SK-N-SH treated with all-trans-retinoic acid at 6 μM for 48 hours (cell line): ENCODE measurements around the gene CD40LG.

Experiments
- ATAC-seq: fragments of 200-7000 bp; cut with Tn5 transposase; 3 replicates; pipeline ENCODE4 v1.9.1; 2020; ENCODE audit warnings: mild to moderate bottlenecking, moderate library complexity
- ARNTL ChIP-seq: fragments of 450-650 bp; formaldehyde crosslinking; IDR thresholded peaks from 2 replicates; pipeline ENCODE4 v1.5.0; 2020; ENCODE audit warnings: low read depth, mild to moderate bottlenecking, moderate library complexity, borderline replicate concordance
- BACH2 ChIP-seq: fragments of 250-450 bp; sonication (Bioruptor Pico); IDR thresholded peaks from 2 replicates; pipeline ENCODE4 v1.9.0; 2021; ENCODE audit warnings: mild to moderate bottlenecking, borderline replicate concordance
- CREB5 ChIP-seq: fragments of 250-450 bp; sonication (Bioruptor Pico); IDR thresholded peaks from 2 replicates; pipeline ENCODE4 v1.5.1; 2020; ENCODE audit warnings: low read depth, mild to moderate bottlenecking, moderate library complexity
- CSDC2 ChIP-seq: fragments of 250-450 bp; sonication (Bioruptor Pico); IDR thresholded peaks from 2 replicates; pipeline ENCODE4 v1.5.0; 2020; ENCODE audit warnings: mild to moderate bottlenecking, moderate library complexity
- CSRNP3 ChIP-seq: fragments of 250-450 bp; sonication (Bioruptor Pico); IDR thresholded peaks from 2 replicates; pipeline ENCODE4 v1.5.1; 2021; ENCODE audit warnings: mild to moderate bottlenecking, moderate library complexity
- ESRRG ChIP-seq: fragments of 250-450 bp; sonication (Bioruptor Pico); IDR thresholded peaks from 2 replicates; pipeline ENCODE4 v1.6.1; 2021; ENCODE audit warnings: mild to moderate bottlenecking
- GLIS3 ChIP-seq: fragments of 250-450 bp; sonication (Bioruptor Pico); IDR thresholded peaks from 2 replicates; pipeline ENCODE4 v1.5.0; 2020; ENCODE audit warnings: mild to moderate bottlenecking, moderate library complexity
- ISL1 ChIP-seq: fragments of 250-450 bp; sonication (Bioruptor Pico); IDR thresholded peaks from 2 replicates; pipeline ENCODE4 v2.1.2; 2022; ENCODE audit warnings: mild to moderate bottlenecking, moderate library complexity
- OSR1 ChIP-seq: fragments of 250-450 bp; sonication (Bioruptor Pico); IDR thresholded peaks from 2 replicates; pipeline ENCODE4 v1.8.0; 2022; ENCODE audit warnings: moderate library complexity, mild to moderate bottlenecking, inconsistent platforms
- PATZ1 ChIP-seq: fragments of 250-450 bp; sonication (Bioruptor Pico); IDR thresholded peaks from 2 replicates; pipeline ENCODE4 v1.8.0; 2020; ENCODE audit warnings: mild to moderate bottlenecking, moderate library complexity, borderline replicate concordance
- POU6F1 ChIP-seq: fragments of 250-450 bp; sonication (Bioruptor Pico); IDR thresholded peaks from 2 replicates; pipeline ENCODE4 v1.8.0; 2021; ENCODE audit warnings: low read depth, mild to moderate bottlenecking, moderate library complexity, borderline replicate concordance
- RARB ChIP-seq: fragments of 250-450 bp; sonication (Bioruptor Pico); IDR thresholded peaks from 2 replicates; pipeline ENCODE4 v1.8.0; 2021; ENCODE audit warnings: mild to moderate bottlenecking, moderate library complexity
- SNAI2 ChIP-seq: fragments of 250-450 bp; sonication (Bioruptor Pico); IDR thresholded peaks from 2 replicates; pipeline ENCODE4 v1.5.0; 2020; ENCODE audit warnings: mild to moderate bottlenecking, moderate library complexity
- TCF4 ChIP-seq: fragments of 250-450 bp; sonication (Bioruptor Pico); IDR thresholded peaks from 2 replicates; pipeline ENCODE4 v1.8.0; 2021; ENCODE audit warnings: mild to moderate bottlenecking, moderate library complexity, borderline replicate concordance
- TOX ChIP-seq: fragments of 250-450 bp; sonication (Bioruptor Pico); IDR thresholded peaks from 2 replicates; pipeline ENCODE4 v1.8.0; 2021; ENCODE audit warnings: mild to moderate bottlenecking, moderate library complexity, borderline replicate concordance
- TSHZ2 ChIP-seq: fragments of 250-450 bp; sonication (Bioruptor Pico); IDR thresholded peaks from 2 replicates; pipeline ENCODE4 v1.5.0; 2020; ENCODE audit warnings: mild to moderate bottlenecking, moderate library complexity
- ZC3H10 ChIP-seq: fragments of 250-450 bp; sonication (Bioruptor Pico); IDR thresholded peaks from 2 replicates; pipeline ENCODE4 v1.5.1; 2021; ENCODE audit warnings: mild to moderate bottlenecking, moderate library complexity
- ZNF70 ChIP-seq: fragments of 450-650 bp; formaldehyde crosslinking; IDR thresholded peaks from 2 replicates; pipeline ENCODE4 v1.5.0; 2020; ENCODE audit warnings: mild to moderate bottlenecking, moderate library complexity
- ZNF8 ChIP-seq: fragments of 450-650 bp; formaldehyde crosslinking; IDR thresholded peaks from 2 replicates; pipeline ENCODE4 v1.5.0; 2020; ENCODE audit warnings: mild to moderate bottlenecking, moderate library complexity

CD40LG gene

GRCh38 chrX:136647677-136648360 lies at the start of gene CD40LG:
TSS of gene CD40LG (plus strand) at chrX:136648158. CDS start at chrX:136648249, 91 bp downstream.
- no peak for ATAC-seq
- no peak for TF ChIP-seq TSHZ2
- no peak for TF ChIP-seq POU6F1 (CRISPR knock-in tag)
- no peak for TF ChIP-seq CSRNP3 (CRISPR knock-in tag)
- no peak for TF ChIP-seq CREB5 (CRISPR knock-in tag)
- no peak for TF ChIP-seq BACH2 (CRISPR knock-in tag)
- TF ChIP-seq ARNTL, result no peak
- TF ChIP-seq ZC3H10 (CRISPR knock-in tag), result no peak
- no peak for TF ChIP-seq ESRRG (CRISPR knock-in tag)
- TF ChIP-seq ZNF70 (CRISPR knock-in tag), result no peak
- TF ChIP-seq RARB (CRISPR knock-in tag), result no peak
- no peak for TF ChIP-seq CSDC2 (CRISPR knock-in tag)
- TF ChIP-seq OSR1, result no peak

- no peak for ATAC-seq
- TF ChIP-seq GLIS3 (CRISPR knock-in tag) (no peak), ZNF70 (CRISPR knock-in tag) (no peak), ZNF8 (CRISPR knock-in tag) (no peak), TSHZ2 (no peak), ISL1 (CRISPR knock-in tag) (no peak), CSRNP3 (CRISPR knock-in tag) (no peak), RARB (CRISPR knock-in tag) (no peak), OSR1 (no peak), ARNTL (no peak), BACH2 (CRISPR knock-in tag) (no peak), ZC3H10 (CRISPR knock-in tag) (no peak), PATZ1 (CRISPR knock-in tag) (no peak), CSDC2 (CRISPR knock-in tag) (no peak), POU6F1 (CRISPR knock-in tag) (no peak), ESRRG (CRISPR knock-in tag) (no peak), TCF4 (no peak), SNAI2 (CRISPR knock-in tag) (no peak), TOX (CRISPR knock-in tag) (no peak)
Observed at GRCh38 chrX:136598631-136599030, 49.3 kb upstream of the CD40LG start.
